Left ventricle myocardium inferior (tissue), 1 donor: ENCODE data around the gene AFF4. TPM values are rescaled to one million over a fixed set of nuclear protein-coding genes. Genes with fewer than 3 reads are reported as not detected.

Source experiments
- DNase-seq: peaks from one replicate; pipeline ENCODE4 v3.0.0-alpha.2; 2020
- H3K27ac ChIP-seq: fragments of 200-600 bp; replicated peaks from 2 replicates; pipeline ENCODE4 v1.8.0; 2021
- H3K27me3 ChIP-seq: fragments of 200-600 bp; 2 replicates; pipeline ENCODE4 v1.8.0; 2021; ENCODE audit warnings: low read depth
- H3K36me3 ChIP-seq: fragments of 200-600 bp; 2 replicates; pipeline ENCODE4 v1.8.0; 2021
- H3K4me1 ChIP-seq: fragments of 200-600 bp; 2 replicates; pipeline ENCODE4 v1.8.0; 2021
- H3K4me3 ChIP-seq: fragments of 200-600 bp; 2 replicates; pipeline ENCODE4 v1.8.0; 2021; ENCODE audit warnings: mild to moderate bottlenecking, moderate library complexity
- H3K9me3 ChIP-seq: fragments of 200-600 bp; replicated peaks from 2 replicates; pipeline ENCODE4 v1.8.0; 2021
- intact Hi-C: fragments of 100-400 bp; cut with micrococcal nuclease; formaldehyde crosslinking; loops from one replicate; pipeline ENCODE4 v1.11.0; 2022
- total RNA-seq: library from RNA; stranded (reverse); fragmentation: NEBNext Ultra II Directional; extraction: Animal tissue kit (Norgen Biotek cat#: 25700); gene quantifications from one replicate; pipeline ENCODE4 v1.2.1, GENCODE V29; 2021
- TF ChIP-seq, protein P1 (sequence below): fragments of 200-600 bp; IDR thresholded peaks from 2 replicates; pipeline ENCODE4 v1.8.0; 2021; ENCODE audit warnings: antibody characterized with exemption, mild to moderate bottlenecking, borderline replicate concordance
- donor health status: DM: no; HTN: yes; CAD: no; lungs with severe emphysema.

Gene AFF4
- total RNA-seq, 1 donor from 2014 or later = 32.1 TPM

DNA sequence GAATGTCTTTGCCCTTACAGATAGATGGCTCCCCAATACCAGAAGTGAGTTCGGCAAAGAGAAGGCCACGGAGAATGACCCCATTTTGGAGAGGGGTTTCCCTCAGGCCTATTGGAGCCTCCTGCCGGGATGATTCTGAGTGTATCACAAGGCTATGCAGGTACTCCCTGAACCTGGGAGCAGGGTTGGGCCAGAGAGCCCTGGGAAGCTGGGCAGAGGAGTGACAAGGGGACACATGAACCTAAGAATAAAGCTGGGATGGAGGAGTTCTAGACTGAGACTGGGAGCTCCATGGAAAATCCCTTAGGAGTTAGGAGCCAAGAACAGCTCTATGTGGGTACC lies 89.5 kb downstream of the AFF4 start:
- H3K36me3 ChIP-seq = peaks cover 42% of the 10 kb centered on the region
- H3K4me1 ChIP-seq = peaks cover 61% of the 10 kb centered on the region
- DNase-seq = no peak
- no peak overlapping the region for H3K4me3 ChIP-seq
- intact Hi-C loops = no loop called here
- no peaks in the 10 kb centered on the region for H3K9me3 ChIP-seq
- no peaks in the 10 kb centered on the region for H3K27me3 ChIP-seq
- TF ChIP-seq, protein P1, sequence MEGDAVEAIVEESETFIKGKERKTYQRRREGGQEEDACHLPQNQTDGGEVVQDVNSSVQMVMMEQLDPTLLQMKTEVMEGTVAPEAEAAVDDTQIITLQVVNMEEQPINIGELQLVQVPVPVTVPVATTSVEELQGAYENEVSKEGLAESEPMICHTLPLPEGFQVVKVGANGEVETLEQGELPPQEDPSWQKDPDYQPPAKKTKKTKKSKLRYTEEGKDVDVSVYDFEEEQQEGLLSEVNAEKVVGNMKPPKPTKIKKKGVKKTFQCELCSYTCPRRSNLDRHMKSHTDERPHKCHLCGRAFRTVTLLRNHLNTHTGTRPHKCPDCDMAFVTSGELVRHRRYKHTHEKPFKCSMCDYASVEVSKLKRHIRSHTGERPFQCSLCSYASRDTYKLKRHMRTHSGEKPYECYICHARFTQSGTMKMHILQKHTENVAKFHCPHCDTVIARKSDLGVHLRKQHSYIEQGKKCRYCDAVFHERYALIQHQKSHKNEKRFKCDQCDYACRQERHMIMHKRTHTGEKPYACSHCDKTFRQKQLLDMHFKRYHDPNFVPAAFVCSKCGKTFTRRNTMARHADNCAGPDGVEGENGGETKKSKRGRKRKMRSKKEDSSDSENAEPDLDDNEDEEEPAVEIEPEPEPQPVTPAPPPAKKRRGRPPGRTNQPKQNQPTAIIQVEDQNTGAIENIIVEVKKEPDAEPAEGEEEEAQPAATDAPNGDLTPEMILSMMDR = no peak
- peak overlapping the region; percentile 64 for H3K27ac ChIP-seq

DNA sequence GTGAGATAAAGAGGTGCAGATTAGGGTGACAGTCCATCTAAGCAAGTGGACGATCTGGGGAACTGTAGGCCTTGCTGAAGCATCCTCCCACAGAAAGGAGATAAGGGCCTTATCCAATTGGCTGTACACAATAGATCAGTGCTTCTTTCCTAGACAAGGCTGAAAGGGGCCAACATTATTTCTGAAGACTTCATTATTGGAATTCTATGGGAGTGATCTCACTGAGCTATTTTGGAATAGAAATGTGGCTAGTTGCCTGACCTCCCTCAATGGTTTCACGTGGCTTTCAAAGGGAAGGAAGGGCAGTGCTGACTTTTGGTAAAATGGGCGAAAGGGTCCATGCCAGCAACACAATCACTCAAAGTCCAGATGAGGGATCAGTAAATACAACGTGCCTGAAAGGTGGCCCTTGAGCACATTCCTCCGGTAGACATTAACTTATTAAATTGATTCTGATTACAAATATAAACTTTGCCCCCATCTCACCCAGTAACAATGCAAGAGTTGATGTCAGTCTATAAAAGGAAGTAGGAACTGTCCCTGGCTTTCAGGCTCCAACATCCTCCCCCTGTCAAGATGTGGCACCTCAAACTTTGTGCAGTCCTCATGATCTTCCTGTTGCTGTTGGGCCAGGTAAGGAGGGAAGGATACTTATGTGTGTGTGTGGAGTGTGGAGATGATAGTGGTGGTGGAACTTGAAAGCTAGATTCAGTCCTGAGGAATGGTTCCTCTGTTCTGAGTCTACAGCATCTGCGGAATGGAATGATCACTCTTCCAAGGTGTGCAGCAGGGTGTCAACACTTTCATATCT lies 90.1 kb downstream of the AFF4 start, which contains the start of gene LEAP2:
TSS of gene LEAP2 (plus strand) at position 550 of the 811 bp plus-strand sequence. CDS start at position 577, 27 bp downstream.
- no peak for DNase-seq
- intact Hi-C loops = no loop called here
- TF ChIP-seq, protein P1 = no peak
- Histone ChIP-seq H3K36me3 (peaks cover 42% of the 10 kb centered on the region), H3K4me1 (peaks cover 63% of the 10 kb centered on the region), H3K27ac (peak within 1 kb of the TSS; percentile 64), H3K27me3 (no peaks in the 10 kb centered on the region), H3K9me3 (no peaks in the 10 kb centered on the region), H3K4me3 (no peak within 1 kb of the TSS)

DNA sequence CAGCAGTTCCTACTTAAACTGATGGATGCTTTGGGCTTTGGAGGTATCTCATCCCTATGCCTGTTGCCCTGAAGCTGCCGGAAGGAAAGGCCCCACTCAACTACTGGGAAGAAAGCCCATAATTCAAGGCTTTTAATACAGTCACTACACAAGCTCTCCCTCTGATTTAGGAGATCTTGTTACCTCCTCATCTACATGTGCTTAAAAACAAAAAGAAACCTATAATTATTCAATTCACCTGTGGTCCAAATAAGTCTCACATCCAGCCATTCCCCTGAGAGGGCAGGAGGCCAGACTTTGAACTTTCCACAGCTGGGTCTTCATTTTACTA lies 90.7 kb downstream of the AFF4 start:
- Histone ChIP-seq H3K9me3 (no peaks in the 10 kb centered on the region), H3K36me3 (peaks cover 44% of the 10 kb centered on the region)
- intact Hi-C loops = no loop called here

DNA sequence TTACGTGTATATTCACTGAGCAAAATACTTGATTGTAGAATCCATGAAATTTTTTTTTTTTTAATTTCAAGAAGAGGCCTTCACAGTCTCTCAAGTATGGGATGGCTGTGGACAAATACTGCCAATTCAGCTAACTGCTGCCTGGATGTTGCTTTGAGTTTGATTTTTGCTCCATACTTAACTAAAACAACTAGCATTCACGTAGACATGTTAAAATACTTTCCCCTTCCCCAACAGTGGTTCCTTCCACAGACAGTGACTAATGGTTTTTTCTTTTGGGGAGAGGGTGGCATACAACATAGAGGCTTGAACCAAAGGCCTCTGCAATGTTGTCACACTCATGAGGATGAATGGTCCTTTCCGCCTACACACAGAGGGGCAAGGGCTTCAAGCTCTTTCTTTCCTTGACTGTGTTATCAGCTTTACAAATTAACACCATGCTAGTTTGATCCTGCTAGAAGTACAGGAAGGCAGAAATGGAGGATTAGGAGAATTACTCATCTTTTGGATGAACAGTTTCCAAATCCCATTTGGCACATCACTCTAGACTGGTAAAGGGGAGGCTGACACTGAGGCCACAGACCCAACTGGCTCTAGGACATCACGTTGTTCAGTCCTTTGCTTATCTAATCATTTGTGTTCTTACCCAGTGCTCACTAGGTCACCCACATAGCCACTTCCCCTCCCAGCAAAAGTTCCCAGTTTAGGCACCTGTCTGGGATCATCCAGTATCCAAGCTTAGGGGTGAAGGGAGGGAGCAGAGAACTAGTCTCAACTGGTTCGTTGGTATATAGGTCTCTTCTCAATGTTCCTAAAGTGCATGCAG lies 91.8 kb downstream of the AFF4 start:
- Histone ChIP-seq H3K36me3 (peaks cover 47% of the 10 kb centered on the region), H3K27me3 (no peaks in the 10 kb centered on the region), H3K4me3 (no peak overlapping the region), H3K4me1 (peaks cover 63% of the 10 kb centered on the region), H3K27ac (peak overlapping the region; percentile 64), H3K9me3 (no peaks in the 10 kb centered on the region)
- intact Hi-C loops = no loop called here
- no peak for DNase-seq
- TF ChIP-seq, protein P1 = no peak

More for the DNA sequence above, 90.7 kb downstream of the AFF4 start:
- TF ChIP-seq, protein P1 = no peak
- H3K4me3 ChIP-seq = no peak overlapping the region
- peak overlapping the region; percentile 64 for H3K27ac ChIP-seq
- H3K27me3 ChIP-seq = no peaks in the 10 kb centered on the region
- no peak for DNase-seq
- peaks cover 63% of the 10 kb centered on the region for H3K4me1 ChIP-seq

DNA sequence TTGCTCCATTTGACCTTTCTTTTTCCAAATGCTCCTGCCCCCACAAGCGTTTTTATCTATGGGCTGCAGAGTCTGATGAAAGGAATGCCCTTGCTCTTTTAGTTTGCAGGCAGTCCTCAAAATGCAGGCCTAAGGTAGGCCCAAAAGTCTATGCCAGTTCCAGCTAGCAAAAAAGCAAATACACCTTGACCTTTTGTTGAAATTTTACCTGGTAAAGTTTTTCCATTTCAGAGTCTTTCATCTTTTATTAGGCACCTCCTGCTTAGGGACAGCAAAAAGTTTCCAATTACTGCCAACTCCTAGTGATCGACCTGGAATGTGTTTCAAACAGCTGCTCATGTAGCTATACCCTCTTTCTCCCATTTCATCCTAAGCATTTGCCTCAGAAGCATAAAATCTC lies 92.6 kb downstream of the AFF4 start:
- no peak overlapping the region for H3K4me3 ChIP-seq
- intact Hi-C loops = no loop called here
- peaks cover 47% of the 10 kb centered on the region for H3K36me3 ChIP-seq
- no peak for DNase-seq
- TF ChIP-seq, protein P1 = no peak
- peaks cover 59% of the 10 kb centered on the region for H3K4me1 ChIP-seq
- H3K27me3 ChIP-seq = no peaks in the 10 kb centered on the region
- no peak overlapping the region for H3K27ac ChIP-seq
- H3K9me3 ChIP-seq = no peaks in the 10 kb centered on the region
